ENCODE results near the gene USO1.
"Not testable (repeated sequence)": the region's sequence is repeated elsewhere in the genome, so short reads cannot be mapped to it uniquely, and the experiment has no call there.

The USO1 gene

GRCh38 chr4:75679876-75680575, 44.4 kb upstream of the USO1 start:
- H3K27me3 ChIP-seq (ENCODE audit: insufficient read depth, low read depth), result no peaks in the 10 kb centered on the region
- no peak overlapping the region for H3K4me2 ChIP-seq
- no peaks in the 10 kb centered on the region for H3K36me3 ChIP-seq (ENCODE audit: insufficient read depth)
- H2AFZ ChIP-seq (ENCODE audit: low read depth), result no peak overlapping the region
- H3K4me3 ChIP-seq (IDR thresholded peaks at IDR 0.05; ENCODE audit: insufficient read depth, low read depth, low read length), result no peak overlapping the region
- H3K4me1 ChIP-seq (ENCODE audit: low read depth, poor library complexity, severe bottlenecking), result no peaks in the 10 kb centered on the region
- H3K79me2 ChIP-seq (ENCODE audit: insufficient read depth, low read depth), result no peaks in the 10 kb centered on the region
- H3K9ac ChIP-seq, result no peak overlapping the region
- no peak overlapping the region for H3K27ac ChIP-seq
- TF ChIP-seq CTCF (conservative IDR thresholded peaks at IDR 0.05; ENCODE audit: low read depth, low read length), result no peak
- no peaks in the 10 kb centered on the region for H4K20me1 ChIP-seq (ENCODE audit: insufficient read depth)

- Histone ChIP-seq H3K27me3 (ENCODE audit: insufficient read depth, low read depth) (no peaks in the 10 kb centered on the region), H4K20me1 (ENCODE audit: insufficient read depth) (no peaks in the 10 kb centered on the region), H3K36me3 (ENCODE audit: insufficient read depth) (no peaks in the 10 kb centered on the region), H3K4me1 (ENCODE audit: low read depth, poor library complexity, severe bottlenecking) (peaks cover 7% of the 10 kb centered on the region), H3K9ac (no peak overlapping the region), H3K4me3 (IDR thresholded peaks at IDR 0.05; ENCODE audit: insufficient read depth, low read depth, low read length) (no peak overlapping the region), H3K4me2 (no peak overlapping the region), H3K27ac (no peak overlapping the region), H3K79me2 (ENCODE audit: insufficient read depth, low read depth) (no peaks in the 10 kb centered on the region), H2AFZ (ENCODE audit: low read depth) (no peak overlapping the region)
- TF ChIP-seq CTCF (conservative IDR thresholded peaks at IDR 0.05; ENCODE audit: low read depth, low read length), result no peak
Measured at GRCh38 chr4:75683482-75684155, 40.8 kb upstream of the USO1 start.

GRCh38 chr4:75685546-75686189, 38.7 kb upstream of the USO1 start:
- TF ChIP-seq CTCF (conservative IDR thresholded peaks at IDR 0.05; ENCODE audit: low read depth, low read length), result no peak
- Histone ChIP-seq H3K79me2 (ENCODE audit: insufficient read depth, low read depth) (no peaks in the 10 kb centered on the region), H2AFZ (ENCODE audit: low read depth) (no peak overlapping the region), H3K4me2 (no peak overlapping the region), H3K27me3 (ENCODE audit: insufficient read depth, low read depth) (no peaks in the 10 kb centered on the region), H3K4me3 (IDR thresholded peaks at IDR 0.05; ENCODE audit: insufficient read depth, low read depth, low read length) (no peak overlapping the region), H4K20me1 (ENCODE audit: insufficient read depth) (no peaks in the 10 kb centered on the region), H3K4me1 (ENCODE audit: low read depth, poor library complexity, severe bottlenecking) (peaks cover 7% of the 10 kb centered on the region), H3K27ac (no peak overlapping the region), H3K9ac (no peak overlapping the region), H3K36me3 (ENCODE audit: insufficient read depth) (no peaks in the 10 kb centered on the region)

GRCh38 chr4:75686346-75686745, 38.0 kb upstream of the USO1 start:
- Histone ChIP-seq H3K4me1 (ENCODE audit: low read depth, poor library complexity, severe bottlenecking) (peaks cover 7% of the 10 kb centered on the region), H3K36me3 (ENCODE audit: insufficient read depth) (no peaks in the 10 kb centered on the region), H3K27ac (no peak overlapping the region), H3K4me2 (no peak overlapping the region), H3K27me3 (ENCODE audit: insufficient read depth, low read depth) (no peaks in the 10 kb centered on the region), H3K4me3 (IDR thresholded peaks at IDR 0.05; ENCODE audit: insufficient read depth, low read depth, low read length) (no peak overlapping the region), H3K79me2 (ENCODE audit: insufficient read depth, low read depth) (no peaks in the 10 kb centered on the region), H4K20me1 (ENCODE audit: insufficient read depth) (no peaks in the 10 kb centered on the region), H2AFZ (ENCODE audit: low read depth) (no peak overlapping the region), H3K9ac (no peak overlapping the region)
- no peak for TF ChIP-seq CTCF (conservative IDR thresholded peaks at IDR 0.05; ENCODE audit: low read depth, low read length)

GRCh38 chr4:75687125-75687524, 37.3 kb upstream of the USO1 start:
- not testable (repeated sequence) for H2AFZ ChIP-seq (ENCODE audit: low read depth); H4K20me1 ChIP-seq (ENCODE audit: insufficient read depth); H3K4me2 ChIP-seq; H3K9ac ChIP-seq; H3K4me1 ChIP-seq (ENCODE audit: low read depth, poor library complexity, severe bottlenecking); H3K27me3 ChIP-seq (ENCODE audit: insufficient read depth, low read depth); H3K27ac ChIP-seq; H3K79me2 ChIP-seq (ENCODE audit: insufficient read depth, low read depth); H3K36me3 ChIP-seq (ENCODE audit: insufficient read depth); H3K4me3 ChIP-seq (IDR thresholded peaks at IDR 0.05; ENCODE audit: insufficient read depth, low read depth, low read length)

- not testable (repeated sequence) for H3K27me3 ChIP-seq (ENCODE audit: insufficient read depth, low read depth); H3K27ac ChIP-seq; H3K36me3 ChIP-seq (ENCODE audit: insufficient read depth); H3K4me1 ChIP-seq (ENCODE audit: low read depth, poor library complexity, severe bottlenecking); H4K20me1 ChIP-seq (ENCODE audit: insufficient read depth); H3K79me2 ChIP-seq (ENCODE audit: insufficient read depth, low read depth); H2AFZ ChIP-seq (ENCODE audit: low read depth); H3K4me3 ChIP-seq (IDR thresholded peaks at IDR 0.05; ENCODE audit: insufficient read depth, low read depth, low read length); H3K4me2 ChIP-seq; H3K9ac ChIP-seq
Measured at GRCh38 chr4:75692066-75692465, 32.3 kb upstream of the USO1 start.

Measured in KMS-11 (cell line).